HEK293T (cell line): Measurements from ENCODE around the gene EPHB1.

Experiments
- CTCF ChIA-PET: fragments of 350-600 bp; formaldehyde crosslinking; extraction: SDS; loops from one replicate; lab custom pipeline; 2021; ENCODE audit warnings: antibody characterized with exemption, inconsistent platforms; lab: Yijun Ruan, JAX
- POLR2A ChIA-PET: fragments of 350-600 bp; formaldehyde crosslinking; extraction: SDS; loops from one replicate; lab custom pipeline; 2020; ENCODE audit warnings: antibody characterized with exemption, inconsistent platforms; lab: Yijun Ruan, JAX
- DNase-seq: peaks from one replicate; pipeline ENCODE4 v3.0.0; 2012; ENCODE audit warnings: mixed read lengths; ENCODE audit errors: extremely low spot score
- ARNT ChIP-seq: fragments of 450-650 bp; IDR thresholded peaks from 2 replicates; pipeline ENCODE4 v1.6.1; 2017; ENCODE audit warnings: mild to moderate bottlenecking
- BHLHE40 ChIP-seq: fragments of 450-650 bp; IDR thresholded peaks from 2 replicates; pipeline ENCODE4 v1.6.1; 2016; ENCODE audit warnings: mild to moderate bottlenecking, moderate library complexity, borderline replicate concordance
- CTBP1 ChIP-seq: fragments of 450-650 bp; IDR thresholded peaks from 2 replicates; pipeline ENCODE4 v1.6.1; 2016; ENCODE audit warnings: borderline replicate concordance
- ELF4 ChIP-seq: fragments of 450-650 bp; IDR thresholded peaks from 2 replicates; pipeline ENCODE4 v1.6.1; 2017; ENCODE audit warnings: antibody characterized with exemption
- FOXA1 ChIP-seq: fragments of 450-650 bp; IDR thresholded peaks from 2 replicates; pipeline ENCODE4 v1.6.1; 2016; ENCODE audit warnings: mild to moderate bottlenecking
- FOXK2 ChIP-seq: fragments of 450-650 bp; IDR thresholded peaks from 2 replicates; pipeline ENCODE4 v1.6.1; 2016; ENCODE audit warnings: mild to moderate bottlenecking
- FOXM1 ChIP-seq: fragments of 450-650 bp; IDR thresholded peaks from 2 replicates; pipeline ENCODE4 v1.6.1; 2017; ENCODE audit warnings: mild to moderate bottlenecking, borderline replicate concordance
- HDGF ChIP-seq: fragments of 450-650 bp; IDR thresholded peaks from 2 replicates; pipeline ENCODE4 v1.6.1; 2017; ENCODE audit warnings: antibody characterized with exemption, borderline replicate concordance
- L3MBTL2 ChIP-seq: fragments of 450-650 bp; conservative IDR thresholded peaks from 2 replicates; pipeline ENCODE4 v1.6.1; 2016; ENCODE audit warnings: mild to moderate bottlenecking
- LEF1 ChIP-seq: fragments of 450-650 bp; IDR thresholded peaks from 2 replicates; pipeline ENCODE4 v1.6.1; 2017; ENCODE audit warnings: mild to moderate bottlenecking, borderline replicate concordance
- NFRKB ChIP-seq: fragments of 450-650 bp; IDR thresholded peaks from 2 replicates; pipeline ENCODE4 v1.6.1; 2016; ENCODE audit warnings: mild to moderate bottlenecking, moderate library complexity
- PKNOX1 ChIP-seq: fragments of 450-650 bp; IDR thresholded peaks from 2 replicates; pipeline ENCODE4 v1.6.1; 2016
- SP1 ChIP-seq: fragments of 450-650 bp; IDR thresholded peaks from 2 replicates; pipeline ENCODE4 v1.6.1; 2017
- SUZ12 ChIP-seq: fragments of 450-650 bp; IDR thresholded peaks from 2 replicates; pipeline ENCODE4 v1.6.1; 2016; ENCODE audit warnings: mild to moderate bottlenecking
- TARDBP ChIP-seq: fragments of 450-650 bp; IDR thresholded peaks from 2 replicates; pipeline ENCODE4 v1.6.1; 2016
- ZNF384 ChIP-seq: fragments of 450-650 bp; IDR thresholded peaks from 2 replicates; pipeline ENCODE4 v1.6.1; 2016

EPHB1 gene

GRCh38 chr3:135268941-135269532 lies 474.0 kb downstream of the EPHB1 start:
- ChIA-PET POLR2A (no interaction called here), CTCF (no interaction called here)
- TF ChIP-seq FOXM1, result no peak
- no peak for TF ChIP-seq FOXK2
- TF ChIP-seq L3MBTL2, result no peak
- no peak for DNase-seq

DNA sequence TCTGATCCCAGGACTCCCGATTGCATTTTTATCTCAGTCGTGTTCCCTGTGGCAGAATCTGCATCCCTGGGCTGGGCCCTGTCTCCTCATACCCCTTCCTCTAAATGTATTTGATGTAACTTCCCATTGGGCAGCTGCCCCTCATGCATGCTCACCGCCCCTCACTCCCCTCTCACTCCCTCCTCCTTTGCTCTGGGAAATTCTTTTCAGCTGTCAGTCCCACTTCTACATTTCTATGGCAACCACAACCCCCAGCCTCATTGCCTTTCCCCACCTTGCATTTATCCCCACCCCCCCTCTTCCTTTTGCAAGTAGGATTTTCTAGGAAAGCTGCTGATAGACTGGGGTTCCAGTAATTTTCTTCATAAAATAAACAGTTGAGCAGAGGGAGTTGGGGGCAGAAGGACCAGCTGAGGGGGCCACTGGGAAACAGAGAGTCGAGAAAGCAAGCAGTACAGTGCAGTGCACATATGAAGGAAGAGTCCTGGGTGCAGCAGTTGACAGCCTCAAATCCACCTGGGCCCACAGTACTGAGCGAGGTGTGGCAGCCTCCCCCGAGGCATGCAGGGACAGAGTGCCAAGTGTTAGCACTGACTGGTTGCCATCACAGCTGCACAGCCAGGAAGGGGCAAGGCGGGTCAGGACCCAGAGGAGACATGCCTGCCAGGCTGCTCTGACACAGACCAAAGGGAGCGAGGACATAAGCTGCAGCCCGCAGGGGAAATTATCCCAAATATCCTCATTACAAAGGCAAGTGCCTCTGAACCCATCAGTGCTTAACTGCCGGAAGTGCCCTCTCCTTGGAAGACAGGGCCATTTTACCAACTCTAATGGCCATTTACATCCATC lies 476.3 kb downstream of the EPHB1 start:
- TF ChIP-seq NFRKB (no peak), ZNF384 (no peak), FOXA1 (no peak), CTBP1 (no peak), SP1 (no peak), FOXM1 (no peak), TARDBP (no peak), PKNOX1 (no peak), FOXK2 (no peak), L3MBTL2 (no peak), HDGF (no peak), BHLHE40 (no peak), SUZ12 (no peak), ELF4 (no peak), ARNT (no peak)
- ChIA-PET POLR2A (no interaction called here), CTCF (no interaction called here)
- no peak for DNase-seq

GRCh38 chr3:135272026-135272669 lies 477.1 kb downstream of the EPHB1 start:
- POLR2A ChIA-PET, result no interaction called here
- DNase-seq, result no peak
- CTCF ChIA-PET, result no interaction called here
- TF ChIP-seq NFRKB (no peak), FOXK2 (no peak)

DNA sequence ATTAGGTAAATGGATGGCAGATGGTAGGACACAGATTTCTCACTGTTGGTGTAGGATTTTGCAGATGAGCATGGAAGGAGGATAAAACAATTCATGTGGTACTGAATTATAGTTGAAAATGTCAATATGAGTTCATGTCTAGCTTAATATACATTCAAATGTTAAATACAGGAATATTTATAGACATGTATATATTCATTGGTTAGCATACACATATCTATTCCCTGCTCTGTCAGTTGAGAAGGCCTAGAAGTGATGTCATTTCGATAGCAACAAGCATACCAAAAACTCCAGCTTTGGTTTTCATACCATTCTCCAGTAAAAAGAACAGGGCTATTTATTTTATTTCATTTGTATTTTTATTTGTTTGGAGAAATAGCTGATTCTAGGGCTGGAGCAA lies 497.1 kb downstream of the EPHB1 start:
- TF ChIP-seq NFRKB (no peak), HDGF (no peak), SP1 (no peak), ZNF384 (no peak), ELF4 (no peak), CTBP1 (no peak), ARNT (no peak), FOXK2 (no peak), BHLHE40 (no peak), SUZ12 (no peak)
- no peak for DNase-seq
- ChIA-PET CTCF (no interaction called here), POLR2A (no interaction called here)

DNA sequence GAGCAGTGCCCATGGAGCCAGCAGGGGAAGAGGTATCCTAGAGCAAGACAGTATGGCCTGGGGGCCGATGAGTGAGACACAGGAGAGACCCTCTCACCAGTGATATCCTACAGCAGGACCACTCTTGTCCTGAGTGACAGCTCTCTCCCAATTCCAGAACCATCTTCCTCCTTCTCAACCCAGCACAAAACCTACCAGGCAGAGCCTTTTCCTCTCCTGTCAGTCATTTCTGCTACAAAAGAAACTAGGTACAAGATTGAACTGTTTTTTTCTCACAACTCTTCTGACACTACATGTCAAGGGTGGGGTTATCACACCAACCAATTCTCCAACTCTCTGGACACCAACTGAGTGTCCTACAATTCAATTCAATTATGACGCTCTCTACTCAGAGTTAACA lies 506.6 kb downstream of the EPHB1 start:
- POLR2A ChIA-PET, result no interaction called here

GRCh38 chr3:135304378-135304777 lies 509.3 kb downstream of the EPHB1 start:
- no peak for DNase-seq
- no peak for TF ChIP-seq SUZ12
- POLR2A ChIA-PET, result no interaction called here
- CTCF ChIA-PET, result no interaction called here

More for the DNA sequence above, 506.6 kb downstream of the EPHB1 start:
- CTCF ChIA-PET, result no interaction called here
- no peak for DNase-seq
- no peak for TF ChIP-seq CTBP1
- TF ChIP-seq BHLHE40, result no peak
- TF ChIP-seq NFRKB, result no peak
- no peak for TF ChIP-seq ZNF384
- TF ChIP-seq FOXK2, result no peak
- no peak for TF ChIP-seq TARDBP
- no peak for TF ChIP-seq PKNOX1
- TF ChIP-seq SP1, result no peak
- TF ChIP-seq HDGF, result no peak
- TF ChIP-seq L3MBTL2, result no peak
- no peak for TF ChIP-seq FOXM1
- TF ChIP-seq ARNT, result no peak
- no peak for TF ChIP-seq ELF4
- no peak for TF ChIP-seq SUZ12
- TF ChIP-seq LEF1, result no peak
- TF ChIP-seq FOXA1, result no peak
